ENCODE results near the gene GPR63.

The GPR63 gene

DNA sequence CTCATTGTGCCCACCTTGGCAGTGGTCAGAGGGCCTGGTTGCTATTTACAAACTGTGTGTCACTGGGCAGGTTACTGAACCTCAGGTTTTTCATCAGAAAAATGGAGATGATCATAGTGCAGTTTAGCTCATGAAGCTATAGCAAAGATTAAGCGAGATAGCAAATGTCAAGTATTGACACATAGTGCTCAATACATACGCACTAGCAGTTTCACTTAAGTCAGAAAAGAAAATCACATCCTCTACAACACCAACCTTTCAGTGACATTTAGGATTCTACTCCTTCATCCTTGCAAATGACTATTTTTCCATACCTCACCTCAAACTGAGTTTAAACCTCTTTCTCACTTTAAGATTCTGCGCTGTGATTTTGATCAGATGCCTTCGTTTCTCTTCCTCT, 16.2 kb downstream of the GPR63 start:
- no peak for DNase-seq (ENCODE audit: low read depth)

DNA sequence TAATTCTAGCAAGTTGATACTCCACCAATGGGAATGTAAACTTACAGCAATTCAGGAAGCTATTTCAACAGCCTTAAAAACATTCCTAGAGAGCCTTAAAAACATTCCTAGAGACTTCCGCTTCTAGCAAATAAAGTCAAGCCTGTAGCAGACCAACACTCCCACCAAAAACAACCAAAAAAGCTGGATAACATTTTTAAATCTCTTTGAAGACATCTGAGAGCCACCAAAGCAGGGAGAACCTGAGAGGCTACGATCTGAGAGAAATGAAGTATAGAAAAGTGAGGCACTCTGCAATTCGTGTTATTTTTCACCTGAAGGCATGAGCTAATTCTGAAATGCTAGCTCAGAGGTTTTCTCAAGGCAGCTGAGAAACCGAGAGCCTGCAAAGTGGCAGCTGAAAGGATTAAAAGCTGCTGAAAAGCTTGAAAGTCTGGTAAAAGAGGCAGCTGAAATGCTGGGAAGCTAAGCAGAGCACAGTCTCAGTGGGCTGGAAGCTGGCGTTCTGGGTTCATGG, 20.9 kb downstream of the GPR63 start:
- no peak for DNase-seq (ENCODE audit: low read depth)

- DNase-seq (ENCODE audit: low read depth), result no peak
Observed at GRCh38 chr6:96814625-96815024, 22.7 kb downstream of the GPR63 start.

GRCh38 chr6:96812077-96812703, 25.1 kb downstream of the GPR63 start:
- no peak for DNase-seq (ENCODE audit: low read depth)

DNA sequence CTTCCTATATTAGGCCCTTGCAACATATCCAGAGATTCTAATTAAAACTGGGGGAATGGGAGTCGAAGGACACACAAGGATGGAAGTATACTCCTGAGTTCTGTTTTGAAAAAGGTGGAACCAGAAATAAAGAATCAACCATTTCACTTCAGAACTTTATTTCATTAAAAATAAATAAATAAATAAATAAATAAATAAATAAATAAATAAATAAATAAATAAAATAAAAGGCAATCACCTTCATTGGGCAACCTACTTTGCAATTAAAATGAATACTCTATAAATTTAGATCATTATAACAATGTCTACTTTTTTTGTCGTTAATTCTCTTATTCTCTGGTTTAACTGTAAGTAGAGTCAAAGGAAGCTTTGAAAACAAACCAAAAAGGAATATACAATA, 25.6 kb downstream of the GPR63 start:
- no peak for DNase-seq (ENCODE audit: low read depth)

GRCh38 chr6:96811136-96811535, 26.1 kb downstream of the GPR63 start:
- no peak for DNase-seq (ENCODE audit: low read depth)

- DNase-seq (ENCODE audit: low read depth), result no peak
Observed at GRCh38 chr6:96809119-96809518, 28.2 kb downstream of the GPR63 start.

- DNase-seq (ENCODE audit: low read depth), result no peak
Observed at GRCh38 chr6:96803106-96803481, 34.2 kb downstream of the GPR63 start.

GRCh38 chr6:96795481-96795880, 41.8 kb downstream of the GPR63 start:
- DNase-seq (ENCODE audit: low read depth), result no peak

- no peak for DNase-seq (ENCODE audit: low read depth)
Observed at GRCh38 chr6:96794980-96795379, 42.3 kb downstream of the GPR63 start.

- DNase-seq (ENCODE audit: low read depth), result no peak
Observed at GRCh38 chr6:96792561-96793190, 44.6 kb downstream of the GPR63 start.

GRCh38 chr6:96789871-96790270, 47.4 kb downstream of the GPR63 start:
- no peak for DNase-seq (ENCODE audit: low read depth)

DNA sequence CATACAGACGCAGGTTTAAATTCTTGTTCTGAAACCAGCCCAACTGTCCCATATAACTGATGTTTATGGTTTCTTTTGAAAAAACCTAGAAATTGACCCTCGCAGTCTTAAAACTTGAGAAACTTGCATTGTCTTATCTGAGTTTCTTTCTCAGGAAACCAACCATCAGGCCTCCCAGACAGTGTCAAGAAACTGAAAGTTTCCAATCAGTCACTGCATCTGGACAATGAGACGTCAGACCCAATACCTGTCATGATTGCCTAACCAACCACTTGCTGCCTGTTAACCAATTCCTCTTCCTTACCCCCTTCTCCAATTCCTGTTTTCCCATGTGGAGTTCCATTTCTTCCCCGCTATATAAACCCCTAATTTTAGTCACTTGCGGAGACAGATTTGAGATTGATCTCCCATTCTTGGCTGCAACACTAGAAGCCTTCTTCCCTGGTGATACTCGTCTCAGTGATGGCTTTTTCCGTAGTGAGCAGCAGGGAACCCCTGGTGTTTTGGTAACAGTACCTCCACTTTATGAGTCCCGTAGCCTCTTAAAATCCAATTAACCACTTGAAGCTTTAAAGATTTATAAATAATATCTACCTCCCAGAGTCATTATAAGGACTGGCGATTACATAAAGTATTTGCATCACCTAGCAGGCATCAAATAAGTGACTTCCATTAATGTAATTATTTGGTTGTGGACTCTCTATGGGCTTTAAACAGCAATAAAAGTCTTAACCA, 49.3 kb downstream of the GPR63 start:
- DNase-seq (ENCODE audit: low read depth), result no peak

DNA sequence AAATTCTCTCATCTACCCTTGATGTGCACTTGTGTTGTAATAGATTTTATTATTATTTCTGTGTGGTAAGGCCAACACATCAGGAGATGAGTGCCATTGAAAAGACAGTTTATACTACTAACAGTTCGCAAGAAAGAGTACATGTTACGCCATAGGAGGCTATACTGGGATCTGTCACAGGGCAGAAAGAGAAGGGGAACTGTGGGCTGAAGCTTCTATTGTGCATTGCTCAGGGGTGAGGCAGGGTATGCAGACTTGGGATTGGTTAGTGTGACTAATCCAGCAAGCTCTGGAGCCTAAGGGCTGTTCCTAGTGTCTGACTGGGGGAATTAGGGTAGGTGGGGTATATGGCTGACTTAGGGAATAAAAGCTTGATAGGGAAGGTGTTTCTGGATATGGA, 50.9 kb downstream of the GPR63 start:
- no peak for DNase-seq (ENCODE audit: low read depth)

- no peak for DNase-seq (ENCODE audit: low read depth)
Observed at GRCh38 chr6:96784650-96785049, 52.6 kb downstream of the GPR63 start.

GRCh38 chr6:96783307-96783706, 54.0 kb downstream of the GPR63 start:
- DNase-seq (ENCODE audit: low read depth), result no peak

DNA sequence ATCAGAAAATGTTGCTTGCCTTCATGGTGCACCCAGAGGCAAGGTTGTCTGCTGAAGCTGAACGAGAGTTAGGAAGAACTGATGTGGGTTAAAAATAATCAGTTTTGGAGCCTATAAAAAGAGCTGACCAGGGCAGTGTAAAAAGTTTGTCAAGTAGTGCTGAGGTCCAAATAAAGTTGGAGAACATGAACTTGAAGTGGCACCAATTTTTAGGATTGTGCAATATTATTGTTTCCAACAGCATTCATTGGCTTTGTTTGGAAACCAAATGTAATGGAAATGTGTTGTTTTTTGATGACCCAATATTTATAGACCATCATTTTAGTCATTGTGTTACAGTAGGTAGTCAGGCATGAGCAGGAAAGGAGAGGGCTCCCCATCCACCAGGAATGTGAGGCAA, 55.7 kb downstream of the GPR63 start:
- no peak for DNase-seq (ENCODE audit: low read depth)

DNA sequence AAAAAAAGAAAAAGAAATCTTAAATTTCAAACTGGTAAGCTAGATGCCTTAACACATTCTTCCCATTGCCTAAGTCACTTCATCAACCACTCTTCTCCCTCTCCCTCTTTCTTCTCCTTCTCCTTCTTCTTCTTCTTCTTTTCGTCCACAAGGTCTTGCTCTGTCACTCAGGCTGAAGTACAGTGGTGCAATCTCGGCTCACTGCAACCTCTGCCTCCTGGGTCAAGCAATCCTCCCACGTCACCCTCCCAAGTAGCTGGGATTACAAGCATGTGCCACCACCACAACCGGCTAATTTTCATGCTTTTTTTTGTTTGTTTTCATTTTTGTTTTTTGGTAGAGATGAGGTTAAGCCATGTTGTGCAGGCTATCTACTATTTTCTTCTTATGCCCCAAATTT, 60.2 kb downstream of the GPR63 start:
- DNase-seq (ENCODE audit: low read depth), result no peak

DNA sequence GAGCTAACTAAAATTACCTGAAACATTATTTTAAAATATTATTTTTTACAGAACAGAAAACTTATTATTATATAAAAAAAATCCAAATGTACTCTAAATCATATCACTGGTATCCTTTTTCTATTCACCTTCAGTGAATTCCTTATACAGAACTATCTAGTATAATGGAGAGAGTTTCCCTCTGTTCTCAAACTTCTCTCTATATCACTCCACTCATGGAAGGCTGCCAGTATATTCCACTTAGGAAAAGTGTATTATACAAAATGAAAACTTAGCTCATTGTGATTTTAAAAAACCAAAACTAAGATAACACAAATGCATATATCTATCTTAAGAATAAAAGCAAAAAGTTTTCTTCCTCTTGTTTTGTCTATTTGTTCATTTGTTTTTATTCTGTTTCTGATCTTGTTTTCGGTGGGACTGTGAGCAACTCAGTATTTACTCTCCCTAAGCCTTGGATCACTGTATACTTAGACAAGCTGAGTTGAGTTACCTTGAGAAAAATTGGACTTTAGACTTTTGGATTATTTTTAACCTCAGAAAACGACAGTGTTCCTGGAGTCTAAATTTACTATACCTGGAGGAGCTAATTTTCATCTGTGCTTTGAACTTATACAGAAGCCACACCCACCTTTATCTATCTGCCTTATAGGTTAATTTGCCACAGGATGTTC, 61.4 kb downstream of the GPR63 start:
- DNase-seq (ENCODE audit: low read depth), result no peak

GRCh38 chr6:96766769-96767168, 70.5 kb downstream of the GPR63 start:
- no peak for DNase-seq (ENCODE audit: low read depth)

DNA sequence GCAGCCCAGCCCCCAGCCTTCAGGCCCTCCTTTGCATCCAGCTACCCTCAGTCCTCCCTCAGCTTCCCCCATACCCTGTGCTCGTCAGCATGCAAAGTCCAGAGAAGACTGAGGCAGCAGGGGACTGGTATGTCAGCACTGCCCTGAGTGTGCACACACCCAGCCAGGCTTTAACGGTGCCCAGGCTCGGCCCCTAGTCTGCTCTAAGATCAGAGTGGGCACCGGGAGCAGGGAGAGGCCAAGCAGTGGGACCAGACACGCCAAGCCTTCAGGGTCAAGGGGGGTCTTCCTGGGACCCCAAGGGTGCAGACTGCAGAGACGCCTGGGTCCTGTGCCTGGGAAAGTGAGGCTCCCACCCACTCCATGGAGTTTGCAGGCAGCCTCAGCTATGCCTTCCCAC, 74.7 kb downstream of the GPR63 start:
- DNase-seq (ENCODE audit: low read depth), result no peak

DNA sequence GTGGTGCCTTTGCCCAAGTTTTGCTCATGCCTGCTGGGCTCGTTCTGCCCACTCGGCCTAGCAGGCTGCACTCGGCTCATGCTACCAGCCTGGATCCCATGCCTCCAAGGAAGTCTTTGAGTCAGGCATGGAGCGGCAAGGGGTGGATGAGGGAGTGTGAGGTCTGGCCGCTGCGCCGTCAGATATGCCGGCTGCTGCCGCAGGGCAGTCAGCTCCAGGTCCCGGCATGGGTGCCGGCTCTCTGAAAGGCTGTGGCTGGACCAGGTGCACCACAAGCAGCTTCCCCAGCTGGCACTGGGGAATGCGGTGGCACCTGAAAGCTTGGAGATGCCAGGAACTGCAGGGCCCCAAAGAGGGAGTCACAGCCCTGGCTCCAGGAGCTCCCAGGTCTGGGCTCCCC, 75.5 kb downstream of the GPR63 start:
- no peak for DNase-seq (ENCODE audit: low read depth)

- DNase-seq (ENCODE audit: low read depth), result no peak
Observed at GRCh38 chr6:96760153-96760687, 77.1 kb downstream of the GPR63 start.

Measured in activated T-helper 1 cell treated with Interleukin-2 at 50 U/mL for 16 hours (primary cell).